ENCODE data around the gene TMEM40.
"Not testable (repeated sequence)": the region's sequence is repeated elsewhere in the genome, so short reads cannot be mapped to it uniquely, and the experiment has no call there.

The TMEM40 gene, protein sequence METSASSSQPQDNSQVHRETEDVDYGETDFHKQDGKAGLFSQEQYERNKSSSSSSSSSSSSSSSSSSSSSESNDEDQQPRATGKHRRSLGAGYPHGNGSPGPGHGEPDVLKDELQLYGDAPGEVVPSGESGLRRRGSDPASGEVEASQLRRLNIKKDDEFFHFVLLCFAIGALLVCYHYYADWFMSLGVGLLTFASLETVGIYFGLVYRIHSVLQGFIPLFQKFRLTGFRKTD

DNA sequence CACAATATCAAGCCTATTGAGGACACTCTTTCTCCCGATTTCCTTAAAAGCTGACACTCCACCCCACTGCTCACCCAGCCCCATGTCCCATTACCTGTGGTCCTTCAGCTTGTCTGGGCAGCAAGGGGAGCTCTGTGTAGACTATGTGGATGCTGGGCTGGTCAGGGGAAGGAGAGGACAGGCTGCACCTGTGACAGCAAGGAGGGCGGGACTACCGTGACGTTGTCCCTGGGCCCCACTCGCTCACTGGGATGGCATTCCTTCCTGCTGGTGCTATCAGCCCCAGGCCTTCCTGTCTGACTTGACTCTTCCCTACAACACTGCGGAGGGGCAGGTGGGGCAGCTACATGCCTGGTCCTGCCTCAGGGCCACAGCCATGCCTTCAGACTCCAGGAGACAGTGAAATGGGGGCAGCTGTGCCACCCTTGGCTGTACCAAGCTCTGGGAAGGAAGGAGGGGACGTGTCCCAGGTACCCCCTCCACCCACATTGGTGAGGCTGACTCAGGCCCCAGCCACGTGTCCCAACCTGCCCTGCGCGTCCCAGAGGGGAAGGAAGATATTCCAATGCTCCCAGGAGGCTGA lies at the start of gene TMEM40:
Gene TMEM40, minus strand, starts transcription at position 163 of the 583 bp plus-strand sequence. CDS start 9,427 bp downstream, outside the sequence.
- no peak for DNase-seq

DNA sequence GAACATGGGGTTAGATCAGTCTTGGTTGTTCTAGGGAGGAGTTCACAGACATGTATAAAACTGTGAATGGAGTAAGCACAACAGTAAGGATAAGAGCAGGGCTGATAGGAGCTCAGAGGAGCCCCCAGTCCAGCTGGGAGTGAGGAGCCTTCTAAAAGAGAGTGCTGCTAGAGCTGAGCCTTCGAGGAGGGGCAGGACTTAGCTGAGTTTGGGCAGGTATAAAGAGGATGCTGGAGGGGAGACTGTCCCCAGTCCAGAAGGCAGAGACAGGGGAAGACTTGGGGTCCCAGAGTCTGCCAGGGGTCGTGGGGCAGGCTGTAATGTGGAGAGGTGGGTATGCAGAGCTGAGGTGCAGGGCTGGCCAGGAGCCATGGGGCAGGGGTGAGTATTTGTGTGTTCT lies 49.5 kb upstream of the TMEM40 start:
- DNase-seq, result no peak

- no peak for DNase-seq
These were observed 48.7 kb upstream of the TMEM40 start for GRCh38 chr3:12807601-12808359.

GRCh38 chr3:12807066-12807465 lies 48.0 kb upstream of the TMEM40 start:
- no peak for DNase-seq

DNA sequence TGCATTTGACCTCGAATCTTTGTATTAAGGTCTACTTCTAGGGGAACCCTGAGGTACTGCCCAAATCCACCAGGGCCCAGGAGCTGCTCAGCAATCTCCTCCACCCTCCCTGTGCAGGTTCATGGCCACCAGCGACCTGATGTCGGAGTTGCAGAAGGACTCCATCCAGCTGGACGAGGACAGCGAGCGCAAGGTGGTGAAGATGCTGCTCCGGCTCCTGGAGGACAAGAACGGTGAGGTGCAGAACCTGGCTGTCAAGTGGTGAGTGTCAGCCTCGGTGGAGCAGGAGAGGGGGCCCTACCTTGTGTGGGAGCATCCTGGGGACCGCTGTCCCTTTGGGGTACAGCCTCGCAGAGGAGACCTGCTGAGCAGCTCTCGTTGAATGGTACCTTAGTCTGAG lies 44.3 kb upstream of the TMEM40 start:
- DNase-seq, result no peak

GRCh38 chr3:12799525-12800440 lies 40.7 kb upstream of the TMEM40 start:
- no peak for DNase-seq

- DNase-seq, result no peak
These were observed 39.6 kb upstream of the TMEM40 start for GRCh38 chr3:12798559-12799179.

DNA sequence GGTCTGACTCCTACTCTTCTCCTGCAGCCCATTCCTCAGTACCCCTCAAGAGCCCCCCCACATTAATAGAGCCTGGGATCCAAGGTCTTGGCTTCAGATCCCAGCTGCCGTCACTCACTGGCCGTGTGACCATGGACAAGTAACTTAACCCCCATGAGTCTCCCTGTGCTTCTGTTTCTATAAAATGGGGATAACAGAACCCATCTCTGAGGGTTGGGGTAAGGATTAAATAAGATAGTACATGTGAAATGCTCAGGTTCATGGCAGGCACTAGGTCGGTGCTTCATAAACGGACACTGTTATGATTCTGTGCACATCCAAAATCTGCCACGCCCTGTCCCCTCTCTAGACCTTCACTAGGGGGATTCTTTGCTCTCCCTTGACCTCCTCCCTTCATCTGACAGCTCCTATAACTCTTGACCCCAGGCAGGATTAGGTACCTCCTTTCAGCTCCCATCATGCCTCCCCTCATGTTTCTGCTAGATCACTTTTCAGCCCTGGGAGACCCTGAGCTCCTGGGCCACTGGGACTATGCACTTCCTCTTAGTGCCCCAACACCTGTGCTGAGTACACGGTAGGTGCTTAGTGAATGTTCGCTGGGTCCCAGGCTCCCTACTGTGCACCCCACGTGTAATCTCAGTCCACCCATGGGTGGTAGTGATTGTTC lies 39.0 kb upstream of the TMEM40 start:
- DNase-seq, result no peak

GRCh38 chr3:12797124-12797891 lies 38.2 kb upstream of the TMEM40 start:
- DNase-seq, result no peak

GRCh38 chr3:12796171-12797123 lies 37.4 kb upstream of the TMEM40 start, which contains the start of gene CAND2:
TSS of gene CAND2 (plus strand) at chr3:12796680. CDS start at chr3:12796721, 41 bp downstream.
- no peak for DNase-seq

- no peak for DNase-seq
These were observed 34.6 kb upstream of the TMEM40 start for GRCh38 chr3:12793701-12794100.

GRCh38 chr3:12791430-12791829 lies 32.4 kb upstream of the TMEM40 start:
- no peak for DNase-seq

- DNase-seq, result not testable (repeated sequence)
These were observed 29.1 kb upstream of the TMEM40 start for GRCh38 chr3:12787967-12788690.

DNA sequence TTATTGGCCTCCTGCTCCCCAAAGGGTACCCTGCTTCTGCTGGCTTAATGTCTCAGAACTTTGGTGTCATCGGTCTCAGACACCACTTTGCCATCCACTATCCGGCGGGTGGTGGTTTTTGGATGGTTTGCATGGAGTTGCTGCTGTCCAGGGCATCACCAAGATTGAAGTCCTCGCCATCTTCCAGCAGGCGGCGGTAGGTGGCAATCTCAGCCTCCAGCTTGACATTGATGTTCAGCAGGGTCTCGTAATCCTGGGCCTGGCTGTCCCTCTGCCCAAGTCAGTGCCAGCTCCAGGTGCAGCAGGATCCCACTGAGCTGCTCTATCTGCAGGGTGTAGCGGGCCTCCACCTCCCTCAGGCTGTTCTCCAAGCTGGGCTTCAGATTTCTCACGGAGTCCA lies 28.3 kb upstream of the TMEM40 start:
- DNase-seq, result not testable (repeated sequence)

- DNase-seq, result no peak
These were observed 26.0 kb upstream of the TMEM40 start for GRCh38 chr3:12785096-12785495.

DNA sequence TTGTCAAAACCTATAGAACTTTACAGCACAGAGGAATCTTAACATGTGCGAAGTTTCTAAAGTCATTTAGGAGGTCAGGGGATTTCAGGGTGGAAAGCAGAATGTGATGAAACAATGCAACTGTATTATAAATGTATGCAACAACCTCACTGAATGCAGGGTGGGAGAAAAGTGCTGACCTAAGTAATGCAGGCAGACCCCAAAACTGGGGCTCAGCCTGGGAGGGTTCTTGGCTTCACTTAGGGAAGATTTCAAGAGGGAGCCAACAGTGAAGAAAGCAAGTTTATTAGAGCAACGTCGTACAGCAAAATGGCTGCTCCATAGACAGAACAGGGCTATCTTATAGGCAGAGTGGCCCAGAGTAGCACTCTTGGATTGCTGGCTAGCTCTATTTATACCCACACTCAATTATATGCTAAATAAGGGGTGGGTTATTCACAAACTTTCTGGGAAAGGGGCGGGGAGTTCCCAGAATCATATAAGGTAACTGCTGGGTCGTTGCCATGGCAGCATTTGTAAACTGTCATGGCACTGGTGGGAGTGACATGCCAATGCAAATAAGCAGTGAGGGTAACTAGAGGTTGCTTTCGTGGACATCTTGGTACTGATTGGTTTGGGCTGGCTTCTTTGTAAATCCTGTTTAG lies 23.2 kb upstream of the TMEM40 start:
- no peak for DNase-seq

- no peak for DNase-seq
These were observed 21.7 kb upstream of the TMEM40 start for GRCh38 chr3:12780751-12781150.

- no peak for DNase-seq
These were observed 18.1 kb upstream of the TMEM40 start for GRCh38 chr3:12777171-12777570.

DNA sequence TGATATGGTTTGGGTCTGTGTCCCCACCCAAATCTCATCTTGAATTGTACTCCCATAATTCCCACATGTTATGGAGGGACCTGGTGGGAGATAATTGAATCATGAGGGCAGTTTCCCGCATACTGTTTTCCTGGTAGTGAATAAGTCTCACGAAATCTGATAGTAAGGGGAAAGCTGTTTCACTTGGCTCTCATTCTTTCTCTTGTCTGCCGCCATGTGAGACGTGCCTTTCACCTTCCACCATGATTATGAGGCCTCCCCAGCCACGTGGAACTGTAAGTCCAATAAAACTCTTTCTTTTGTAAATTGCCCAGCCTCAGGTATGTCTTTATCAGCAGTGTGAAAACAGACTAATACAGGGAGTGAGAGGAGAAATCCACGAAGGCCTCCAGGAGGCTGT lies 16.9 kb upstream of the TMEM40 start:
- not testable (repeated sequence) for DNase-seq
